ENCODE results near the gene IL6R. TPM values are rescaled to one million over a fixed set of nuclear protein-coding genes. Genes with fewer than 3 reads are reported as not detected.

The IL6R gene
- total RNA-seq, 2 donors from 2014 or later = 31.7 to 38.2 TPM

DNA sequence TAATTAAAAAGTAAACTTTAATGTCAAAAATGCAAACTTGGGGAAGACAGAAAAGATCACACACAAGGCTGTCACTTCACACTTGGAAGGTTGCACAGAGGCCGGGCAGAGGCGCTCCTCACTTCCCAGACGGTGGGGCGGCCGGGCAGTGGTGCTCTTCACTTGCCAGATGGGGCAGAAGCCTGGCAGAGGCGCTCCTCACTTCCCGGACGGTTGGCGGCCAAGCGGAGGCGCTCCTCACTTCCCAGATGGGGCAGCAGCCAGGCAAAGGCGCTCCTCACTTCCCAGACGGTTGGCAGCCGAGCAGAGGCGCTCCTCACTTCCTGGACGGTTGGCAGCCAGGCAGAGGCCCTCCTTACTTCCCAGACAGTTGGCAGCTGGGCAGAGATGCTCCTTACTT, 25.8 kb upstream of the IL6R start:
- Histone ChIP-seq H3K9me3 (no peaks in the 10 kb centered on the region), H3K36me3 (no peaks in the 10 kb centered on the region), H3K4me1 (no peaks in the 10 kb centered on the region), H3K27ac (no peak overlapping the region), H3K9ac (ENCODE audit: low read depth in 2 of 2, low read length in 2 of 2) (no peak overlapping the region), H3K27me3 (no peaks in the 10 kb centered on the region), H3K4me3 (no peak overlapping the region)
- intact Hi-C loops (cut with DNase I) = no loop called here
- TF ChIP-seq CTCF (IDR thresholded peaks at IDR 0.05) = no peak
- DNase-seq = no peak

DNA sequence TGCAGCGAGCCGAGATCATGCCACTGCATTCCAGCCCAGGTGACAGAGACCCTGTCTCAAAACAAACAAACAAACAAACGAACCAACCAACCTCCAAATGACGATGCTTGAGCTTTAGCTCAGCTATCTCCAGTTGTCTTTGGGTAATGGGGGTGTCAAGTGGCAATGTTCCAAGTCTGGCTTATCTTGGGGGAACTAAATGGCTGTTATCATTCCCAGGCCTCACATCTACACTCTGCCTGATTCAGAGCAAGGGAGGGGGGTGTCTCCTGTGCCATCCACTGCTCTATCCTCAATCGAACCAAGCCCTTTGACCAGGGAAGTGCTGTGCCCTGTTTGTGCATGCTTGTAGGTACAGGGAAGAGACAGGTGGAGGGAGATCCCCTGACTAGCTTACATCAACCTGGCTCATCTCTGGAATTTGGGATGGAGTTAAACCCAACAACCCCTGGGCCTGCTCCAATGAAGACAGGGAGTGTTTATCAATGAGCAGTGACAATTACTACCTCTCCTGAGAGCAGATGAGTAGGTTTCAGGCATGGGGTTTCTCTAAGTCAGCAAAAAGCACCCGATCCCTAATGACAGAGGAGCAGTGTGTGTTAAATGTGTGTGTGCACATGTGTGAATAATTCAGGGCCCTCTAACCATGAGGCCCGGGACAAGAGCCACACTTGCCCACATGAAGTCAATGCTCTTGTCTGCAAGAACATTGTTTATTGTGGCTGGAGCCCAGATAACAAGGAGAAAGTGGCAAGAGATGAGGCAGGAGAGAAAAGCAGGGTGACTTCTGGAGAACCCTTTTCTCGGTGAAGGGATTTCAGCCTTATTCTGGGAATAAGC, 20.3 kb upstream of the IL6R start:
- DNase-seq = no peak
- TF ChIP-seq CTCF (IDR thresholded peaks at IDR 0.05) = no peak
- H3K27ac ChIP-seq = peak overlapping the region; percentile 75

DNA sequence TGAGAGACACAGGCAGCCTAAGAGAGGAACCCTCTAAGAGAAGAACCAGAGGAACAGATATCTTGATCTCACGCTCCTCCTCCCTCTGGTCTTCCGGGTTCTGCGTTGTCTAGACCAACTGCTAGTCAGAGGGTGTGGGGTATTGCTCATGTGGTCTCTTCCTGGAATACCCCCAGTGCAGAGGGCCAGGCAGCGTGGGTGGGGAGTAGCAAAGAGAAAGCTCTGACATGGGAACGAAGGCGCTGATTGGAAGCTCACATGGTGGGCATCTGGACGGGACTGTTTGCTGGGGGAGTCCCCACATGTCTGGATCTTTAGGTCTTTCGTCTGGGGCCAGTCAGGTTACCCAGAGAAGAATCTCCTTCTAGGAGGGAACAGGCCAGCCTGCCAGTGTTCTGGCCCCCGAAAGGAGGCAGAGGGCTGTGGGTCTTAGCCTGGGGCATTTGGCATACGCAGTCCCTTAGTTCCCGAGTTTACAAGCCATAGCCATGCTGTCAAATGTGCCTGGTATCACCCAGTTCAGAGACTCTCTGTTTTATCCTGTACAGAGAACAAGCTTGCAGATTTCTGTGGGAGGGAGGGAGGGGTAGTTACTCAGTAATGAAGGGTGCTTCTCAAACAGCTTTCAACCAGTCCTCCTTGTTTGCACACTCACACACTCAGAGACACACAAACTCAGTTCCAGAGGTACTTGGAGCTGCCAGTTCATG, 18.3 kb upstream of the IL6R start:
- Histone ChIP-seq H3K9me3 (no peaks in the 10 kb centered on the region), H3K9ac (ENCODE audit: low read depth in 2 of 2, low read length in 2 of 2) (peak overlapping the region in 1 of 2 donors; percentile 86), H3K4me1 (peaks cover 7% of the 10 kb centered on the region), H3K27me3 (no peaks in the 10 kb centered on the region), H3K4me3 (no peak overlapping the region), H3K27ac (peak overlapping the region; percentile 75), H3K36me3 (no peaks in the 10 kb centered on the region)
- no peak for TF ChIP-seq CTCF (IDR thresholded peaks at IDR 0.05)
- peak; percentile 61 for DNase-seq
- intact Hi-C loops (cut with DNase I) = no loop called here

More for the DNA sequence above, 20.3 kb upstream of the IL6R start:
- H3K4me1 ChIP-seq = peaks cover 7% of the 10 kb centered on the region
- no peak overlapping the region for H3K9ac ChIP-seq (ENCODE audit: low read depth in 2 of 2, low read length in 2 of 2)
- H3K4me3 ChIP-seq = no peak overlapping the region
- no peaks in the 10 kb centered on the region for H3K36me3 ChIP-seq
- H3K27me3 ChIP-seq = no peaks in the 10 kb centered on the region
- intact Hi-C loops (cut with DNase I) = no loop called here
- H3K9me3 ChIP-seq = no peaks in the 10 kb centered on the region

GRCh38 chr1:154391086-154391770, 13.9 kb upstream of the IL6R start:
- Histone ChIP-seq H3K9ac (ENCODE audit: low read depth in 2 of 2, low read length in 2 of 2) (no peak overlapping the region), H3K9me3 (no peaks in the 10 kb centered on the region), H3K36me3 (no peaks in the 10 kb centered on the region), H3K27ac (no peak overlapping the region), H3K4me1 (peaks cover 2% of the 10 kb centered on the region), H3K4me3 (no peak overlapping the region), H3K27me3 (no peaks in the 10 kb centered on the region)
- no peak for TF ChIP-seq CTCF (IDR thresholded peaks at IDR 0.05)
- intact Hi-C loops (cut with DNase I) = no loop called here
- no peak for DNase-seq

- no peak for DNase-seq
- H3K4me3 ChIP-seq = no peak overlapping the region
- TF ChIP-seq CTCF (IDR thresholded peaks at IDR 0.05) = no peak
- no peaks in the 10 kb centered on the region for H3K4me1 ChIP-seq
- no peak overlapping the region for H3K9ac ChIP-seq (ENCODE audit: low read depth in 2 of 2, low read length in 2 of 2)
- H3K27me3 ChIP-seq = no peaks in the 10 kb centered on the region
- no peaks in the 10 kb centered on the region for H3K36me3 ChIP-seq
- H3K27ac ChIP-seq = no peak overlapping the region
- H3K9me3 ChIP-seq = no peaks in the 10 kb centered on the region
- intact Hi-C loops (cut with DNase I) = no loop called here
These were observed 7.0 kb upstream of the IL6R start for GRCh38 chr1:154398141-154398540.
